Fibroblast of lung (primary cell): ENCODE results near the gene STARD8.

Experiments used
- EZH2 ChIP-seq: IDR thresholded peaks from 2 replicates; pipeline ENCODE4 v1.5.1; 2012; ENCODE audit warnings: low read length, control low read depth, mild to moderate bottlenecking; ENCODE audit errors: missing control alignments
- TF ChIP-seq, protein P1 (sequence below), 2 donors: IDR thresholded peaks in 1 of 2; conservative IDR thresholded peaks in 1 of 2; 1 replicate in 1 of 2; 2 replicates in 1 of 2; pipeline ENCODE4 v1.5.1; 2011 to 2012; ENCODE audit warnings: low read length in 2 of 2, control low read depth in 1 of 2, inconsistent platforms in 1 of 2, low read depth in 1 of 2, mild to moderate bottlenecking in 1 of 2

DNA sequence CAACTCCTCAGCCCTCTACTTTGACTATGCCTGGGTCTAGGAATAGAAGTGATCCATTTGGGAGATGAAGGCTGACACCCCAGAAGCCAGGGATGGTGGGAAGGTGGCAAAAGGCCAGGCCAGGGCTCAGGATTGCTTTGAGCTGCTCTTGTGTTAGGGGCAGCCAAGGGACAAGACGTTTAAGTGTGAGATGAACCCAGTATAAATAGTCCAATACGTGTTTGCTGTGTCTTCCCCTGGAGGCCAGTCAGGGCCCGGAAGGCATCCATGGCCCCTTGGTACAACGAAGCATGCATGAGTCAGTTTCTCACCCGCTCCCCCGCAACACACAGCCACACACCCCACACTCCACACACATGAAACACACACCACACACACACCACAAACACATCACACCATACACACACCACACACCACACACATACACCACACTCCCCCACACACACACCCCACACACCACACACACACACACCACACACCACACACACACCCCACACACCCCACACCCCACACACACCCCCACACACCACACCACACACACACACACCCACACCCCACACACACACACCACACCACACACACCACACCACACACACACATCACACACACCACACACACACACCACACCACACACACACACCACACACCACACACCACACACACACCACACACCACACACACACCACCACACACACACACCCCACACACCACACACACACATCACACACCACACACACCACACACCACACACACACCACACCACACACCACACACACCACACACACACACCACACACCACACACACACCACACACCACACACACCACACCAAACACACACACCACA lies 5.1 kb downstream of the STARD8 start:
- TF ChIP-seq, protein P1, sequence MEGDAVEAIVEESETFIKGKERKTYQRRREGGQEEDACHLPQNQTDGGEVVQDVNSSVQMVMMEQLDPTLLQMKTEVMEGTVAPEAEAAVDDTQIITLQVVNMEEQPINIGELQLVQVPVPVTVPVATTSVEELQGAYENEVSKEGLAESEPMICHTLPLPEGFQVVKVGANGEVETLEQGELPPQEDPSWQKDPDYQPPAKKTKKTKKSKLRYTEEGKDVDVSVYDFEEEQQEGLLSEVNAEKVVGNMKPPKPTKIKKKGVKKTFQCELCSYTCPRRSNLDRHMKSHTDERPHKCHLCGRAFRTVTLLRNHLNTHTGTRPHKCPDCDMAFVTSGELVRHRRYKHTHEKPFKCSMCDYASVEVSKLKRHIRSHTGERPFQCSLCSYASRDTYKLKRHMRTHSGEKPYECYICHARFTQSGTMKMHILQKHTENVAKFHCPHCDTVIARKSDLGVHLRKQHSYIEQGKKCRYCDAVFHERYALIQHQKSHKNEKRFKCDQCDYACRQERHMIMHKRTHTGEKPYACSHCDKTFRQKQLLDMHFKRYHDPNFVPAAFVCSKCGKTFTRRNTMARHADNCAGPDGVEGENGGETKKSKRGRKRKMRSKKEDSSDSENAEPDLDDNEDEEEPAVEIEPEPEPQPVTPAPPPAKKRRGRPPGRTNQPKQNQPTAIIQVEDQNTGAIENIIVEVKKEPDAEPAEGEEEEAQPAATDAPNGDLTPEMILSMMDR (conservative IDR thresholded peaks at IDR 0.05 in 1 of 2, IDR thresholded peaks at IDR 0.05 in 1 of 2; ENCODE audit: low read depth in 1 of 2, low read length in 2 of 2): no peak
- TF ChIP-seq EZH2: no peak
